Ovary (tissue), 3 donors: Measurements from ENCODE around the gene RNF166.

Experiments
- POLR2A ChIP-seq: fragments of 450-650 bp; IDR thresholded peaks from one replicate; pipeline ENCODE4 v1.6.1; 2017; ENCODE audit warnings: antibody characterized with exemption, mild to moderate bottlenecking, moderate library complexity
- TF ChIP-seq, protein P1 (sequence below), 3 donors: fragments of 450-650 bp in 2 of 3; fragments of 200-600 bp in 1 of 3; IDR thresholded peaks; one replicate each; pipeline versions ENCODE4 v1.5.1 to v1.8.0; 2016 to 2022; ENCODE audit warnings: antibody characterized with exemption in 3 of 3, mild to moderate bottlenecking in 1 of 3
- donor health status: DM: no; HTN: no; CAD: no.

GRCh38 chr16:88658714-88659113 is 47.5 kb downstream of the RNF166 start:
- TF ChIP-seq POLR2A = no peak
- TF ChIP-seq, protein P1, sequence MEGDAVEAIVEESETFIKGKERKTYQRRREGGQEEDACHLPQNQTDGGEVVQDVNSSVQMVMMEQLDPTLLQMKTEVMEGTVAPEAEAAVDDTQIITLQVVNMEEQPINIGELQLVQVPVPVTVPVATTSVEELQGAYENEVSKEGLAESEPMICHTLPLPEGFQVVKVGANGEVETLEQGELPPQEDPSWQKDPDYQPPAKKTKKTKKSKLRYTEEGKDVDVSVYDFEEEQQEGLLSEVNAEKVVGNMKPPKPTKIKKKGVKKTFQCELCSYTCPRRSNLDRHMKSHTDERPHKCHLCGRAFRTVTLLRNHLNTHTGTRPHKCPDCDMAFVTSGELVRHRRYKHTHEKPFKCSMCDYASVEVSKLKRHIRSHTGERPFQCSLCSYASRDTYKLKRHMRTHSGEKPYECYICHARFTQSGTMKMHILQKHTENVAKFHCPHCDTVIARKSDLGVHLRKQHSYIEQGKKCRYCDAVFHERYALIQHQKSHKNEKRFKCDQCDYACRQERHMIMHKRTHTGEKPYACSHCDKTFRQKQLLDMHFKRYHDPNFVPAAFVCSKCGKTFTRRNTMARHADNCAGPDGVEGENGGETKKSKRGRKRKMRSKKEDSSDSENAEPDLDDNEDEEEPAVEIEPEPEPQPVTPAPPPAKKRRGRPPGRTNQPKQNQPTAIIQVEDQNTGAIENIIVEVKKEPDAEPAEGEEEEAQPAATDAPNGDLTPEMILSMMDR (IDR thresholded peaks at IDR 0.05) = no peak
